Brain pericyte (primary cell): ENCODE measurements around the gene PISD.

Experiments
- DNase-seq: peaks from one replicate; pipeline ENCODE4 v3.0.0-alpha.2; 2012; ENCODE audit warnings: low read depth, low spot score

The PISD gene

DNA sequence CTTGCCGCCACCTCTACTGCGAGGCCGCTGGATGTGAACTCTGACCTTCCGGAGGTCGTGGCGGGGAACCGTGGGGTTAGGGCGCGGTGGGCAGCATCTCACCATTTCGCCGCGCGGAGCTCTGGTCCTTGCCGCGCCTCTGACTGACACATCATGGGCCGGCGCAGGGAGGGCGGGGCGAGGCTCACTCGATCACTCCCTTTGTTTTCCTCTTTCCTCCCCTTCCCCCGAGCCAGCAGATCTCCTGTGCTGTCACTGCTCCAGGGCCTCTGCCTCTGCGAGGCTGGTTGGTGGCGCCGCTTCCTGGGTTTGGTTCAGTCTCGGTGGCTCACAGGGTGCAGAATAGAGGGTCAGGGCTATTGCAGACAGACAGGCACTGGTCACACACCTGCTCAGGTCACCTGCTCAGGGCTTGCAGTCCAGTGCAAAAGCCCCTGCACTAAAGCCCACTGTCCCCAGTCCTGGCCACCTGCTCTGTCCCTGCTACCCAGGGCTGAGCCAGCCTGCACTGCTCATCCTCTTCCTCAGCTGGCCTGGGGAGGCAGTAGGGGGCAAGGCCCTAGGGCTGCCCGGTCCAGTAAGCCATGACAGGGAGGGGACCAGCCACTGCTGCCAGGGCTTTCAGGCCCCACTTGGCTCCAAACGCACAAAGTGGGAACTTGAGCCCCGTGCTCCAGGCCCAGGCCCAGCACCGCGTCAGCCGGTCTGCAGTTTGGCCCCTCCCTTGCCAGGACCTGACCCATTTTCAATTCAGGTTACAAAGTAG is 36.2 kb downstream of the PISD start:
- DNase-seq, result no peak

DNA sequence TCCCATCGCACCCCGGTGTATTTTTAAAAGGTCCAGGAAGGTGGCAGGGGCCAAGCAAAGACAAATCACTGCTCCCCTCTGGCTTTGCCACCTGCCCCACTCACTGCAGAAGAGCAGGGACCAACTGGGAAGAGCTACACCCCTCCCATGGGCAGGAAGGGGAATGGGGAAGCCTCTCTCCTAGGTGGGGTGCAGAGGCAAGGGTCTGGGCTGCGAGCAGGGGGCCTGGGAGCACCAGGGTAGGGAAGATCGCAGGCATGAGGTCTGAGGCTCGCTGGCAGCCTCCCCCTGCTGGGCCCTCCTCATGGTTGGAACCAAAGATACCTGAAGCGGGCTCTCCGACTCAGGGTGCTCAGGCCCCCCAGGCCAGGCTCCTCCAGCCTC is 36.8 kb downstream of the PISD start:
- no peak for DNase-seq

GRCh38 chr22:31623592-31624304 is 38.3 kb downstream of the PISD start:
- DNase-seq, result no peak

DNA sequence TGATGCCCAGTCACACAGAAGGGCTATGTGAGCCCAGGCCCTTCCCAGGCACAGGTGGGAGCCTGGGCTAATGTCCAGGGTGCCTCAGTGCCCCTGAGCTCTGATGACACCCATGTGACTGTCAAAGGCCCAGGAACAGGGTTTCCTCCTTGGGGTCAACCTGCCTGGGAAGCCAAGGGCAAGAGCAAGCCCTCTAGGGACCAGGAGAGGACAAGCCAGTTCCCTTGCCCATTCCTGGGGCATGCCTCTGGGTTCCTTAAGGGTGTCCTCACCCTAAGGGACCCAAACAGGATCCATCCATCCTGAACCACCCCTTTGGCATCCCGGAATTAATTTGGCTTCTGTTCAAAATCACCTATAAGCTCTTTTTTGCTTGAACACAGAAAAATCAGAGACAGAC is 39.0 kb downstream of the PISD start:
- DNase-seq, result no peak

- DNase-seq, result no peak
Measured at GRCh38 chr22:31621507-31622124, 40.4 kb downstream of the PISD start.

- no peak for DNase-seq
Measured at GRCh38 chr22:31620756-31621480, 41.1 kb downstream of the PISD start.

- DNase-seq, result no peak
Measured at GRCh38 chr22:31619611-31620300, 42.3 kb downstream of the PISD start.

- DNase-seq, result no peak
Measured at GRCh38 chr22:31618471-31619176, 43.4 kb downstream of the PISD start.

DNA sequence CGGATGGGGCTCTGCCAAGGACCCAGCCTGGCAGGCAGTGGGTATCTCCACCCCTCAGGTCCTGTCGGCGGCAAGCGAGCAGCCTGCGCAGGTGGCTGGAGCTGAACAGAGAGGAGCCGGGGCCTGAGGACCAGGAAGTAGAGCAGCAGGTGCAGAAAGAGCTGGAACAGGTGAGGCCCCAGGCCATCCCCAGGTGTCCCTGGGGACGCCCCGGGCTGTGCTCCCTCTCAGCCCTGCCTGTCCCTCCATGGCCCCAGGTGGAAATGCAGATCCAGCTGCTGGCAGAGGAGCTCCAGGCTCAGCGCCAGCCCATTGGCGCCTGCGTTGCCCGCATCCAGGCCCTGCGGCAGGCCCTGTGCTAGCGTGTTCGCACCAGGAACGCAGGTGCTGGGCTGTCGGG is 44.0 kb downstream of the PISD start:
- DNase-seq, result no peak

- DNase-seq, result no peak
Measured at GRCh38 chr22:31616315-31616980, 45.6 kb downstream of the PISD start.

- DNase-seq, result no peak
Measured at GRCh38 chr22:31615940-31616314, 46.1 kb downstream of the PISD start.

- no peak for DNase-seq
Measured at GRCh38 chr22:31615491-31615860, 46.5 kb downstream of the PISD start.

GRCh38 chr22:31614781-31615490 is 47.1 kb downstream of the PISD start:
- no peak for DNase-seq

DNA sequence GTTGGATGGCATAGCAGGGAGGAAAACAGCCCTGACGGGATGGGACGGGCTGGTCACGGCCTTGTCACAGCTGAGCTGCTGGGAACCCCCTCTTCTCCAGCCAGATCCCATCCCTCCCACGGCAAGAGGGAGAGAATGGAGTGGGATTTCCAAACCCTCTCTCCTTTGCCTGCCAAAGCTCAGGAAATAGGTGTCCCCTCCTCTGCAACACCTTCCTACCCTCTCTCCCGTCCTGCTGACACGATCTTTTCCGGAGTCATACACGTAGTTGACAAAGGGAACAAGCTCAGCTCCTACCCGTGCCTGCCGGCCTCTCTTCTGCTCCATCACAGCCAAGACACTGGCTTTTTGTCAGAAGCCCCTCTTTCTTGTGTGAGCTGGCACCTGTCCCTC is 48.1 kb downstream of the PISD start:
- DNase-seq, result no peak

- DNase-seq, result no peak
Measured at GRCh38 chr22:31613286-31613903, 48.6 kb downstream of the PISD start.

- no peak for DNase-seq
Measured at GRCh38 chr22:31612891-31613285, 49.1 kb downstream of the PISD start.

- no peak for DNase-seq
Measured at GRCh38 chr22:31611061-31611760, 50.8 kb downstream of the PISD start.

GRCh38 chr22:31610611-31611010 is 51.4 kb downstream of the PISD start:
- no peak for DNase-seq

DNA sequence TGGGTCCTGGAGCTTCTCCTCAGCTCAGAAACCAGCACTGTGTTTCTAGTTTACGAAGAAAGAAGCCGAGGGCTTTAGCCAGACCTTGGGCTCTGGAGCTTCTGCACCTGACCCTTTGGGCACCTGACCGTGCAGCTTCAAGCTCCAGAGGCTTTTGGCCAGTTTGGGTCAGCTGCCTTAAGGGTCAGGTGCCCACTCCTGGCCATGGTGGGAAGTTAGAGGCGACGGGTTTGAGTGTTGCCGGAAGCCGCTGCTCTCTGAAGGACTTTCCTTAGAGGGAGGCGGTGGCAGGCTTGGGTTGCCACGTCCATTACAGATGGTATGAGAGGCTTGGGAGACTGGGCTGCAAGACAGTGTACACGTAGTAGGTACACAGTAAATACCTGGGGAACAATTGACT is 52.3 kb downstream of the PISD start:
- no peak for DNase-seq
